Thyroid gland (tissue), 4 donors: Measurements from ENCODE around the gene MUS81.

ENCODE experiments used
- CTCF ChIP-seq, 6 experiments: fragments of 200-600 bp in 3 of 6; fragments of 450-650 bp in 3 of 6; sonication (generic) in 3 of 6; IDR thresholded peaks; one replicate each; pipeline ENCODE4 v1.5.1; 2016 to 2019; ENCODE audit warnings: antibody characterized with exemption in 6 of 6, mild to moderate bottlenecking in 2 of 6, inconsistent platforms in 1 of 6, moderate library complexity in 1 of 6
- POLR2A ChIP-seq, 2 donors: fragments of 450-650 bp; IDR thresholded peaks; one replicate each; pipeline ENCODE4 v1.6.1; 2017; ENCODE audit warnings: antibody characterized with exemption in 2 of 2, mild to moderate bottlenecking in 2 of 2, moderate library complexity in 1 of 2

- TF ChIP-seq POLR2A (IDR thresholded peaks at IDR 0.05) (no peak), CTCF (IDR thresholded peaks at IDR 0.05) (no peak)
Observed at GRCh38 chr11:65851811-65852507, 8.3 kb upstream of the MUS81 start.
